HPDE6-E6E7 (cell line): Measurements from ENCODE around the gene DDX47.
A peak's percentile ranks its signal among the peaks of the same experiment; 100 is the strongest.
"Not testable (repeated sequence)": the region's sequence is repeated elsewhere in the genome, so short reads cannot be mapped to it uniquely, and the experiment has no call there.

Source experiments
- DNase-seq: peaks from one replicate; pipeline ENCODE4 v3.0.0; 2011; ENCODE audit warnings: missing footprints; ENCODE audit errors: extremely low spot score

The DDX47 gene

GRCh38 chr12:12796928-12797793, 16.0 kb upstream of the DDX47 start:
- DNase-seq, result no peak

- DNase-seq, result no peak
Measured at GRCh38 chr12:12797794-12798152, 15.4 kb upstream of the DDX47 start.

- DNase-seq, result no peak
Measured at GRCh38 chr12:12798480-12798879, 14.7 kb upstream of the DDX47 start.

- no peak for DNase-seq
Measured at GRCh38 chr12:12799163-12799920, 13.8 kb upstream of the DDX47 start.

- peak; percentile 64 for DNase-seq
Measured at GRCh38 chr12:12800406-12801180, 12.6 kb upstream of the DDX47 start.

- DNase-seq, result not testable (repeated sequence)
Measured at GRCh38 chr12:12801656-12802055, 11.5 kb upstream of the DDX47 start.

GRCh38 chr12:12803186-12803585, 10.0 kb upstream of the DDX47 start:
- peak; percentile 100 for DNase-seq

GRCh38 chr12:12804011-12804410, 9.1 kb upstream of the DDX47 start:
- DNase-seq, result peak; percentile 78

- peak; percentile 84 for DNase-seq
Measured at GRCh38 chr12:12804432-12804886, 8.7 kb upstream of the DDX47 start.

- DNase-seq, result no peak
Measured at GRCh38 chr12:12806784-12807516, 6.2 kb upstream of the DDX47 start.

GRCh38 chr12:12807517-12807903, 5.6 kb upstream of the DDX47 start:
- DNase-seq, result not testable (repeated sequence)

- no peak for DNase-seq
Measured at GRCh38 chr12:12807970-12808702, 5.0 kb upstream of the DDX47 start.

- no peak for DNase-seq
Measured at GRCh38 chr12:12810553-12811021, 2.6 kb upstream of the DDX47 start.

- DNase-seq, result no peak
Measured at GRCh38 chr12:12811343-12811742, 1.8 kb upstream of the DDX47 start.

GRCh38 chr12:12812174-12812573, 972 bp upstream of the DDX47 start:
- no peak for DNase-seq

GRCh38 chr12:12812618-12813119, 477 bp upstream of the DDX47 start:
- DNase-seq, result no peak

- DNase-seq, result no peak
Measured at GRCh38 chr12:12817616-12818015, 4.5 kb downstream of the DDX47 start.

GRCh38 chr12:12818701-12819100, 5.6 kb downstream of the DDX47 start:
- DNase-seq, result no peak

- no peak for DNase-seq
Measured at GRCh38 chr12:12819221-12819620, 6.1 kb downstream of the DDX47 start.

GRCh38 chr12:12819752-12820311, 6.7 kb downstream of the DDX47 start:
- no peak for DNase-seq
